GM12878 (cell line): ENCODE data around the gene CRYL1. TPM values are rescaled to one million over a fixed set of nuclear protein-coding genes. Genes with fewer than 3 reads are reported as not detected.
A peak's percentile ranks its signal among the peaks of the same experiment; 100 is the strongest.

Experiments
- ATAC-seq: fragments of 200-7000 bp; cut with Tn5 transposase; 3 replicates; pipeline ENCODE4 v1.9.1; 2020; ENCODE audit warnings: mild to moderate bottlenecking, moderate library complexity
- BruUV-seq: library from RNA; stranded (reverse); fragments of 400-500 nt; replicated peaks from 2 replicates; lab custom pipeline; 2021; lab: Mats Ljungman, UMichigan
- CTCF ChIA-PET: fragments of 300-600 bp; sonication (Branson Sonifier 250); formaldehyde crosslinking; extraction: SDS; loops from one replicate; lab custom pipeline; 2021; ENCODE audit warnings: inconsistent platforms; lab: Yijun Ruan, JAX
- POLR2A ChIA-PET: fragments of 350-600 bp; formaldehyde crosslinking; extraction: SDS; loops from one replicate; lab custom pipeline; 2021; ENCODE audit warnings: inconsistent platforms; lab: Charles Lee
- RAD21 ChIA-PET: fragments of 300-600 bp; sonication (Branson Sonifier 250); formaldehyde crosslinking; loops from one replicate; lab custom pipeline; 2023; ENCODE audit warnings: antibody characterized with exemption; ENCODE audit not compliant: unreplicated experiment; lab: Charles Lee
- SMC1A ChIA-PET: fragments of 300-600 bp; sonication (Branson Sonifier 250); formaldehyde crosslinking; loops from one replicate; lab custom pipeline; 2023; ENCODE audit not compliant: unreplicated experiment, uncharacterized antibody; lab: Charles Lee
- DNase-seq: peaks from one replicate; pipeline ENCODE4 v3.0.0-alpha.2; 2011; ENCODE audit warnings: low read depth, low spot score
- FAIRE-seq: peaks from 3 replicates; lab custom pipeline; 2011; peaks lifted over from hg19 to GRCh38; lab: Jason Lieb, UNC
- H2AFZ ChIP-seq: 2 replicates; pipeline ENCODE4 v1.6.0; 2011; ENCODE audit warnings: low read depth, low read length, control low read depth; ENCODE audit not compliant: control insufficient read depth
- H3K27ac ChIP-seq: 2 replicates; pipeline ENCODE4 v1.5.1; 2011; ENCODE audit warnings: control low read depth; ENCODE audit not compliant: control insufficient read depth, insufficient read depth
- H3K27me3 ChIP-seq, 2 experiments: replicated peaks in 1 of 2; 2 replicates each; pipeline versions ENCODE4 v1.6.0 to v1.6.1; 2011; ENCODE audit warnings: low read length in 1 of 2; ENCODE audit not compliant: control insufficient read depth in 2 of 2, insufficient read depth in 2 of 2
- H3K36me3 ChIP-seq, 2 experiments: 2 replicates each; pipeline ENCODE4 v1.5.1; 2011; ENCODE audit warnings: low read length in 1 of 2; ENCODE audit not compliant: control insufficient read depth in 2 of 2, insufficient read depth in 2 of 2
- H3K4me1 ChIP-seq: 2 replicates; pipeline ENCODE4 v1.6.1; 2011; ENCODE audit warnings: mild to moderate bottlenecking, low read length, moderate library complexity, mixed read lengths; ENCODE audit not compliant: control insufficient read depth, insufficient read depth
- H3K4me2 ChIP-seq: 2 replicates; pipeline ENCODE4 v1.6.0; 2011; ENCODE audit warnings: control low read depth; ENCODE audit not compliant: control insufficient read depth, insufficient read depth
- H3K4me3 ChIP-seq: fragments of 200-600 bp; sonication (generic); 2 replicates; pipeline ENCODE4 v1.5.1; 2016
- H3K79me2 ChIP-seq: 2 replicates; pipeline ENCODE4 v1.6.0; 2011; ENCODE audit warnings: low read length; ENCODE audit not compliant: control insufficient read depth, insufficient read depth
- H3K9ac ChIP-seq: 2 replicates; pipeline ENCODE4 v1.8.0; 2011; ENCODE audit warnings: low read length, control low read depth, mixed read lengths; ENCODE audit not compliant: control insufficient read depth, insufficient read depth
- H3K9me3 ChIP-seq: replicated peaks from 3 replicates; pipeline ENCODE4 v1.5.1; 2011; ENCODE audit warnings: mild to moderate bottlenecking, low read length; ENCODE audit not compliant: control insufficient read depth, insufficient read depth
- H4K20me1 ChIP-seq: 2 replicates; pipeline ENCODE4 v1.6.0; 2011; ENCODE audit not compliant: control insufficient read depth, insufficient read depth
- BHLHE40 ChIP-seq, 2 experiments: fragments of 450-650 bp in 1 of 2; IDR thresholded peaks; 2 replicates each; pipeline ENCODE4 v1.6.1; 2011 to 2017; ENCODE audit warnings: low read depth in 2 of 2, borderline replicate concordance in 1 of 2, improper control_type of control experiment in 1 of 2, low read length in 1 of 2, mild to moderate bottlenecking in 1 of 2
- CEBPB ChIP-seq, 2 experiments: fragments of 150-350 bp in 1 of 2; IDR thresholded peaks; 2 replicates each; pipeline ENCODE4 v1.6.1; 2012 to 2014; ENCODE audit warnings: low read depth in 2 of 2, low read length in 2 of 2, borderline replicate concordance in 1 of 2, inconsistent platforms in 1 of 2
- IKZF1 ChIP-seq: fragments of 450-650 bp; conservative IDR thresholded peaks from 2 replicates; pipeline ENCODE4 v1.6.1; 2017; ENCODE audit warnings: antibody characterized with exemption, mild to moderate bottlenecking
- IRF4 ChIP-seq: IDR thresholded peaks from 2 replicates; pipeline ENCODE4 v1.6.1; 2011; ENCODE audit warnings: low read depth, low read length
- MTA2 ChIP-seq: fragments of 450-650 bp; IDR thresholded peaks from 2 replicates; pipeline ENCODE4 v1.6.1; 2016; ENCODE audit warnings: low read depth, mild to moderate bottlenecking, moderate library complexity
- NR2C1 ChIP-seq: fragments of 450-650 bp; IDR thresholded peaks from 2 replicates; pipeline ENCODE4 v1.6.1; 2017; ENCODE audit warnings: antibody characterized with exemption, mild to moderate bottlenecking, moderate library complexity
- ZNF217 ChIP-seq: fragments of 450-650 bp; IDR thresholded peaks from 2 replicates; pipeline ENCODE4 v1.6.1; 2017; ENCODE audit warnings: antibody characterized with exemption, mild to moderate bottlenecking
- WGBS: methylation state at CpG from one replicate; pipeline ENCODE4 v1.1.6; 2016; ENCODE audit warnings: low lambda C conversion rate; ENCODE audit not compliant: insufficient replicate concordance, insufficient coverage; ENCODE audit errors: missing lambda C conversion rate; 5-methylcytosine and 5-hydroxymethylcytosine counted together
- in situ Hi-C: fragments of 300-500 bp; cut with MboI; formaldehyde crosslinking; loops from 9 replicates; pipeline ENCODE4 v1.14.3; 2018; ENCODE audit warnings: mixed read lengths
- intact Hi-C: fragments of 100-400 bp; cut with micrococcal nuclease; formaldehyde crosslinking; loops from one replicate; pipeline ENCODE4 v1.14.2; 2022; ENCODE audit not compliant: unreplicated experiment
- polyA plus RNA-seq, 11 experiments: library from polyadenylated mRNA; depleted of rRNA in 4 of 11; unstranded in 6 of 11; stranded (reverse) in 5 of 11; fragments of >200 nt; fragmentation: Nextera tagmentation in 4 of 11; fragmentation: Illumina TruSeq in 1 of 11; extraction: Ambion mirVana in 4 of 11; extraction: Trizol in 1 of 11; gene quantifications; 1 replicate in 1 of 11; 2 replicates in 10 of 11; pipeline versions ENCODE4 v1.2.1 to v1.2.3, GENCODE V29; 2011 to 2016; ENCODE audit warnings: inconsistent platforms in 2 of 11, missing spikeins in 2 of 11, low read depth in 1 of 11
- total RNA-seq, 4 experiments: library from RNA; depleted of rRNA in 3 of 4; stranded (reverse); fragments of >200 nt in 3 of 4; fragmentation: Illumina TruSeq in 1 of 4; extraction: Trizol in 1 of 4; gene quantifications; 2 replicates each; pipeline versions ENCODE4 v1.2.1 to v1.2.3, GENCODE V29; 2013 to 2021
- TF ChIP-seq, protein P1 (sequence below): fragments of 450-650 bp; formaldehyde crosslinking; IDR thresholded peaks from 2 replicates; pipeline ENCODE4 v1.4.0; 2022; ENCODE audit warnings: mild to moderate bottlenecking, moderate library complexity
- TF ChIP-seq, protein P2 (sequence below), 3 experiments: IDR thresholded peaks in 2 of 3; conservative IDR thresholded peaks in 1 of 3; 2 replicates each; pipeline ENCODE4 v1.5.1; 2011; ENCODE audit warnings: low read depth in 3 of 3, low read length in 3 of 3, mild to moderate bottlenecking in 3 of 3, control low read depth in 2 of 3, moderate library complexity in 2 of 3, inconsistent platforms in 1 of 3, mixed read lengths in 1 of 3; ENCODE audit not compliant: control insufficient read depth in 2 of 3, insufficient read depth in 1 of 3; ENCODE audit errors: extremely low read depth in 1 of 3
- TF ChIP-seq, protein P3 (sequence below): IDR thresholded peaks from 2 replicates; pipeline ENCODE4 v1.6.1; 2012; ENCODE audit warnings: low read depth, low read length, improper control_type of control experiment
- TF ChIP-seq, protein P4 (sequence below): IDR thresholded peaks from 2 replicates; pipeline ENCODE4 v1.6.1; 2011; ENCODE audit warnings: mild to moderate bottlenecking, low read depth, low read length, moderate library complexity; ENCODE audit not compliant: insufficient replicate concordance
- TF ChIP-seq, protein P5 (sequence below): fragments of 450-650 bp; IDR thresholded peaks from 2 replicates; pipeline ENCODE4 v1.6.1; 2017; ENCODE audit warnings: antibody characterized with exemption, mild to moderate bottlenecking, moderate library complexity

Gene CRYL1
- total and polyA plus RNA-seq, 10 of the 15 experiments (the other 5 are each of a cell fraction or from before 2014, with no cell fraction given), result 5.5 to 36.7 (median 12.2) TPM

DNA sequence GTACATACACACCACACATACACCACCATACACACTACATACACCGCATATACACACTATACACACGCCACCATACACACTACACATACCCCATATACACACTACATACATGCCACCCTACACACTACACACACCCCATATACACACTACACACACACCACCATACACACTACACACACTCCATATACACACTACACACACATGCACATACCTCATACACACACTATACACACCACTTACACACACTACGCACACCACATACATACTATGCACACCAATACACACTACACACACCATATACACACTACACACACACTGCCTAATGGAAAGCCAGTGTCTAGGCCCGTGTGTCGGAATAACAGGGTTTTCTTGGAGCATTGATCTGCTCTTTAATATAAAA is 27.5 kb downstream of the CRYL1 start:
- Histone ChIP-seq H4K20me1 (no peaks in the 10 kb centered on the region), H3K27ac (no peak overlapping the region), H3K36me3 (no peaks in the 10 kb centered on the region), H3K27me3 (no peaks in the 10 kb centered on the region), H3K4me1 (no peaks in the 10 kb centered on the region), H3K4me3 (no peak overlapping the region), H2AFZ (no peak overlapping the region), H3K79me2 (no peaks in the 10 kb centered on the region), H3K4me2 (no peak overlapping the region), H3K9me3 (no peaks in the 10 kb centered on the region), H3K9ac (no peak overlapping the region)
- BruUV-seq, result no TSS peak
- in situ Hi-C loops, result no loop called here
- SMC1A ChIA-PET, result interaction anchor here (1.3 kb wide), 1 partner anchor 350 kb away, joined by 3 read pairs; no protein-coding TSS in a partner anchor
- no peak for DNase-seq
- RAD21 ChIA-PET, result no interaction called here
- WGBS, result 56% methylated on average over 5 of the region's 5 CpGs
- POLR2A ChIA-PET, result interaction anchor here (0.5 kb wide), 1 partner anchor 318 kb away, joined by 3 read pairs; no protein-coding TSS in a partner anchor
- intact Hi-C loops, result loop anchor here (5.0 to 10.0 kb wide), 5 partner anchors 54 to 979 kb away; partner anchors contain the start of genes EEF1AKMT1 and IL17D
- ATAC-seq, result no peak
- CTCF ChIA-PET, result no interaction called here
- FAIRE-seq, result peak; percentile 70
- TF ChIP-seq, protein P1, sequence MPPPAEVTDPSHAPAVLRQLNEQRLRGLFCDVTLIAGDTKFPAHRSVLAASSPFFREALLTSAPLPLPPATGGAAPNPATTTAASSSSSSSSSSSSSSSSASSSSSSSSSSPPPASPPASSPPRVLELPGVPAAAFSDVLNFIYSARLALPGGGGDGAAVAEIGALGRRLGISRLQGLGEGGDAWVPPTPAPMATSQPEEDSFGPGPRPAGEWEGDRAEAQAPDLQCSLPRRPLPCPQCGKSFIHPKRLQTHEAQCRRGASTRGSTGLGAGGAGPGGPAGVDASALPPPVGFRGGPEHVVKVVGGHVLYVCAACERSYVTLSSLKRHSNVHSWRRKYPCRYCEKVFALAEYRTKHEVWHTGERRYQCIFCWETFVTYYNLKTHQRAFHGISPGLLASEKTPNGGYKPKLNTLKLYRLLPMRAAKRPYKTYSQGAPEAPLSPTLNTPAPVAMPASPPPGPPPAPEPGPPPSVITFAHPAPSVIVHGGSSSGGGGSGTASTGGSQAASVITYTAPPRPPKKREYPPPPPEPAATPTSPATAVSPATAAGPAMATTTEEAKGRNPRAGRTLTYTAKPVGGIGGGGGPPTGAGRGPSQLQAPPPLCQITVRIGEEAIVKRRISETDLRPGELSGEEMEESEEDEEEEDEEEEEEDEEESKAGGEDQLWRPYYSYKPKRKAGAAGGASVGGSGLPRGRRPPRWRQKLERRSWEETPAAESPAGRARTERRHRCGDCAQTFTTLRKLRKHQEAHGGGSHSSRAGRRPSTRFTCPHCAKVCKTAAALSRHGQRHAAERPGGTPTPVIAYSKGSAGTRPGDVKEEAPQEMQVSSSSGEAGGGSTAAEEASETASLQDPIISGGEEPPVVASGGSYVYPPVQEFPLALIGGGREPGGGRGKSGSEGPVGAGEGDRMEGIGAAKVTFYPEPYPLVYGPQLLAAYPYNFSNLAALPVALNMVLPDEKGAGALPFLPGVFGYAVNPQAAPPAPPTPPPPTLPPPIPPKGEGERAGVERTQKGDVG (CRISPR knock-in tag), result no peak
- TF ChIP-seq IKZF1 (no peak), ZNF217 (no peak), CEBPB (IDR thresholded peaks at IDR 0.05; ENCODE audit: borderline replicate concordance in 1 of 2, low read depth in 2 of 2, low read length in 2 of 2) (no peak), IRF4 (no peak), BHLHE40 (IDR thresholded peaks at IDR 0.05; ENCODE audit: borderline replicate concordance in 1 of 2, low read depth in 2 of 2, low read length in 1 of 2) (no peak), NR2C1 (no peak), MTA2 (no peak)
- TF ChIP-seq, protein P2, sequence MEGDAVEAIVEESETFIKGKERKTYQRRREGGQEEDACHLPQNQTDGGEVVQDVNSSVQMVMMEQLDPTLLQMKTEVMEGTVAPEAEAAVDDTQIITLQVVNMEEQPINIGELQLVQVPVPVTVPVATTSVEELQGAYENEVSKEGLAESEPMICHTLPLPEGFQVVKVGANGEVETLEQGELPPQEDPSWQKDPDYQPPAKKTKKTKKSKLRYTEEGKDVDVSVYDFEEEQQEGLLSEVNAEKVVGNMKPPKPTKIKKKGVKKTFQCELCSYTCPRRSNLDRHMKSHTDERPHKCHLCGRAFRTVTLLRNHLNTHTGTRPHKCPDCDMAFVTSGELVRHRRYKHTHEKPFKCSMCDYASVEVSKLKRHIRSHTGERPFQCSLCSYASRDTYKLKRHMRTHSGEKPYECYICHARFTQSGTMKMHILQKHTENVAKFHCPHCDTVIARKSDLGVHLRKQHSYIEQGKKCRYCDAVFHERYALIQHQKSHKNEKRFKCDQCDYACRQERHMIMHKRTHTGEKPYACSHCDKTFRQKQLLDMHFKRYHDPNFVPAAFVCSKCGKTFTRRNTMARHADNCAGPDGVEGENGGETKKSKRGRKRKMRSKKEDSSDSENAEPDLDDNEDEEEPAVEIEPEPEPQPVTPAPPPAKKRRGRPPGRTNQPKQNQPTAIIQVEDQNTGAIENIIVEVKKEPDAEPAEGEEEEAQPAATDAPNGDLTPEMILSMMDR (IDR thresholded peaks at IDR 0.05 in 2 of 3, conservative IDR thresholded peaks at IDR 0.05 in 1 of 3; ENCODE audit: control insufficient read depth in 2 of 3, extremely low read depth in 1 of 3, insufficient read depth in 1 of 3, low read depth in 3 of 3, low read length in 3 of 3), result no peak
- TF ChIP-seq, protein P3, sequence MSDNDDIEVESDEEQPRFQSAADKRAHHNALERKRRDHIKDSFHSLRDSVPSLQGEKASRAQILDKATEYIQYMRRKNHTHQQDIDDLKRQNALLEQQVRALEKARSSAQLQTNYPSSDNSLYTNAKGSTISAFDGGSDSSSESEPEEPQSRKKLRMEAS, result no peak
- TF ChIP-seq, protein P4, sequence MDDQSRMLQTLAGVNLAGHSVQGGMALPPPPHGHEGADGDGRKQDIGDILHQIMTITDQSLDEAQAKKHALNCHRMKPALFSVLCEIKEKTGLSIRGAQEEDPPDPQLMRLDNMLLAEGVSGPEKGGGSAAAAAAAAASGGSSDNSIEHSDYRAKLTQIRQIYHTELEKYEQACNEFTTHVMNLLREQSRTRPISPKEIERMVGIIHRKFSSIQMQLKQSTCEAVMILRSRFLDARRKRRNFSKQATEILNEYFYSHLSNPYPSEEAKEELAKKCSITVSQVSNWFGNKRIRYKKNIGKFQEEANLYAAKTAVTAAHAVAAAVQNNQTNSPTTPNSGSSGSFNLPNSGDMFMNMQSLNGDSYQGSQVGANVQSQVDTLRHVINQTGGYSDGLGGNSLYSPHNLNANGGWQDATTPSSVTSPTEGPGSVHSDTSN, result no peak
- TF ChIP-seq, protein P5, sequence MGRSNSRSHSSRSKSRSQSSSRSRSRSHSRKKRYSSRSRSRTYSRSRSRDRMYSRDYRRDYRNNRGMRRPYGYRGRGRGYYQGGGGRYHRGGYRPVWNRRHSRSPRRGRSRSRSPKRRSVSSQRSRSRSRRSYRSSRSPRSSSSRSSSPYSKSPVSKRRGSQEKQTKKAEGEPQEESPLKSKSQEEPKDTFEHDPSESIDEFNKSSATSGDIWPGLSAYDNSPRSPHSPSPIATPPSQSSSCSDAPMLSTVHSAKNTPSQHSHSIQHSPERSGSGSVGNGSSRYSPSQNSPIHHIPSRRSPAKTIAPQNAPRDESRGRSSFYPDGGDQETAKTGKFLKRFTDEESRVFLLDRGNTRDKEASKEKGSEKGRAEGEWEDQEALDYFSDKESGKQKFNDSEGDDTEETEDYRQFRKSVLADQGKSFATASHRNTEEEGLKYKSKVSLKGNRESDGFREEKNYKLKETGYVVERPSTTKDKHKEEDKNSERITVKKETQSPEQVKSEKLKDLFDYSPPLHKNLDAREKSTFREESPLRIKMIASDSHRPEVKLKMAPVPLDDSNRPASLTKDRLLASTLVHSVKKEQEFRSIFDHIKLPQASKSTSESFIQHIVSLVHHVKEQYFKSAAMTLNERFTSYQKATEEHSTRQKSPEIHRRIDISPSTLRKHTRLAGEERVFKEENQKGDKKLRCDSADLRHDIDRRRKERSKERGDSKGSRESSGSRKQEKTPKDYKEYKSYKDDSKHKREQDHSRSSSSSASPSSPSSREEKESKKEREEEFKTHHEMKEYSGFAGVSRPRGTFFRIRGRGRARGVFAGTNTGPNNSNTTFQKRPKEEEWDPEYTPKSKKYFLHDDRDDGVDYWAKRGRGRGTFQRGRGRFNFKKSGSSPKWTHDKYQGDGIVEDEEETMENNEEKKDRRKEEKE, result no peak
